Measurements from ENCODE around the gene LRRC70. TPM values are rescaled to one million over a fixed set of nuclear protein-coding genes. Genes with fewer than 3 reads are reported as not detected.

LRRC70 gene
- total RNA-seq, 2 donors from 2014 or later = 5.8 to 6.1 TPM

- no peak overlapping the region for H3K4me3 Mint-ChIP-seq
- ATAC-seq = no peak
- peaks cover 2% of the 10 kb centered on the region for H3K4me1 Mint-ChIP-seq
- peak overlapping the region; percentile 56 for H3K27ac Mint-ChIP-seq
- H3K36me3 Mint-ChIP-seq (ENCODE audit: low read depth) = no peaks in the 10 kb centered on the region
- no peaks in the 10 kb centered on the region for H3K27me3 Mint-ChIP-seq
- no peaks in the 10 kb centered on the region for H3K9me3 ChIP-seq (ENCODE audit: control insufficient read depth, low read length, poor library complexity, severe bottlenecking)
- DNase-seq = no peak
These were observed 47.9 kb downstream of the LRRC70 start for GRCh38 chr5:62626534-62626933.

- H3K9me3 ChIP-seq (ENCODE audit: control insufficient read depth, low read length, poor library complexity, severe bottlenecking) = no peaks in the 10 kb centered on the region
- DNase-seq = no peak
- Mint-ChIP-seq H3K27me3 (no peaks in the 10 kb centered on the region), H3K4me1 (peaks cover 2% of the 10 kb centered on the region), H3K4me3 (no peak overlapping the region), H3K27ac (peak overlapping the region; percentile 56), H3K36me3 (ENCODE audit: low read depth) (no peaks in the 10 kb centered on the region)
- ATAC-seq = no peak
These were observed 48.5 kb downstream of the LRRC70 start for GRCh38 chr5:62627121-62627520.

GRCh38 chr5:62627901-62628300 is 49.3 kb downstream of the LRRC70 start:
- Mint-ChIP-seq H3K4me3 (no peak overlapping the region), H3K36me3 (ENCODE audit: low read depth) (no peaks in the 10 kb centered on the region), H3K27me3 (no peaks in the 10 kb centered on the region), H3K4me1 (peaks cover 2% of the 10 kb centered on the region), H3K27ac (no peak overlapping the region)
- no peak for DNase-seq
- no peaks in the 10 kb centered on the region for H3K9me3 ChIP-seq (ENCODE audit: control insufficient read depth, low read length, poor library complexity, severe bottlenecking)
- no peak for ATAC-seq

Other genes with a start within 250 kb of the LRRC70 start
- gene DIMT1, start 174.9 kb upstream of the LRRC70 start, total RNA-seq = 10 to 100 TPM; 16.5 to 20.0 TPM
- 10 to 100 TPM; 17.9 to 18.3 TPM for gene IPO11, start 166.1 kb upstream of the LRRC70 start, total RNA-seq